NCI-H1417 (cell line): ENCODE measurements around the gene NXPE4.
"Not testable (repeated sequence)": the region's sequence is repeated elsewhere in the genome, so short reads cannot be mapped to it uniquely, and the experiment has no call there.

ENCODE experiments used
- DNase-seq, 3 experiments: peaks; one replicate each; lab custom pipeline; 2025; lab: John Stamatoyannopoulos, UW

Gene NXPE4

GRCh38 chr11:114595571-114595970 is at the start of gene NXPE4:
Gene NXPE4, minus strand, starts transcription at chr11:114595786. Its CDS starts 1,027 bp downstream, at chr11:114594759.
- DNase-seq: no peak

DNA sequence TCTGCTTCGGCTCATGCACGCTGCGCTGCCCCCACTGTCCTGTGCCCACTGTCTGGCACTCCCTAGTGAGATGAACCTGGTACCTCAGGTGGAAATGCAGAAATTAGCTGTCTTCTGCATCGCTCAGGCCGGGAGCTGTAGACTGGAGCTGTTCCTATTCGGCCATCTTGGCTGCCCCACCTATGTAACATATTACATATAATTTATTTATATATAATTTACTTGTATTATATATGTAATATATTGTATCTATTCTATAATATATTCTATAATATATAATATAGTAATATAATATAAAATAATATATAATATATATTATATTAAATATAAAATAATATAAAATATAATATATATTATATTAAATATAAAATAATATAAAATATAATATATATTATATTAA is 43.9 kb upstream of the NXPE4 start:
- DNase-seq: not testable (repeated sequence)

- DNase-seq: not testable (repeated sequence)
Observed at GRCh38 chr11:114631445-114631965, 35.9 kb upstream of the NXPE4 start.

DNA sequence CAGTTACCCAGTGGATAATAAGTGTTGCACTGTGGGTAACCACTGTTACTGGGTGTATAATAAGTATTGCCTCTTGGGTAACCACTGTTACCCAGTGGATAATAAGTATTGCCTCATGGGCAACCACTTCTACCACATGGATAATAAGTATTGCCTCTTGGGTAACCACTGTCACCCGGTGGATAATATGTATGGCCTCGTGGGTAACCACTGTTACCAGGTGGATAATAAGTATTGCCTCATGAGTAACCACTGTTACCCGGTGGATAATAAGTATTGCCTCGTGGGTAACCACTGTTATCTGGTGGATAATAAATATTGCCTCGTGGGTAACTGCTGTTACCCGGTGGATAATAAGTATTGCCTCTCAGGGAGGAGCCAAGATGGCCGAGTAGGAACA is 29.7 kb upstream of the NXPE4 start:
- no peak for DNase-seq

DNA sequence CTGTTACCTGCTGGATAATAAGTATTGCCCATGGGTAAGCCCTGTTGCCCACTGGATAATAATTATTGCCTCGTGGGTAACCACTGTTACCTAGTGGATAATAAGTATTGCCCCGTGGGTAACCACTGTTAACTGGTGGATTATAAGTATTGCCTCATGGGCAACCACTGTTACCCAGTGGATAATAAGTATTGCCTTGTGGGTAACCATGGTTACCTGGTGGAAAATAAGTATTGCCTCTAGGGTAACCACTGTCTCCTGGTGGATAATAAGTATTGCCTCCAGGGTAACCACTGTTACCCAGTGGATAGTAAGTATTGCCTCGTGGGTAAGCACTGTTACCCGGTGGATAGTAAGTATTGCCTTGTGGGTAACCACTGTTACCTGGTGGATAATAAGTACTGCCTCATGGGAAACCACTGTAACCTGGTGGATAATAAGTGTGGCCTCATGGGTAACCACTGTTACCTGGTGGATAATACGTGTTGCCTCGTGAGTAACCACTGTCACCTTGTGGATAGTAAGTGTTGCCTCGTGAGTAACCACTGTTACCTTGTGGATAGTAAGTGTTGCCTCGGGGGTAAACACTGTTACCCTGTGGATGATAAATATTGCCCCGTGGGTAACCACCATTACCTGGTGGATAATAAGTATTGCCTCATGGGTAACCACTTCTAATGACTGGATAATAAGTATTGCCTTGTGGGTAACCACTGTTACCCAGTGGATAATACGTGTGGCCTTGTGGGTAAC is 29.0 kb upstream of the NXPE4 start:
- no peak for DNase-seq

- DNase-seq: no peak
Observed at GRCh38 chr11:114623720-114624119, 28.1 kb upstream of the NXPE4 start.

DNA sequence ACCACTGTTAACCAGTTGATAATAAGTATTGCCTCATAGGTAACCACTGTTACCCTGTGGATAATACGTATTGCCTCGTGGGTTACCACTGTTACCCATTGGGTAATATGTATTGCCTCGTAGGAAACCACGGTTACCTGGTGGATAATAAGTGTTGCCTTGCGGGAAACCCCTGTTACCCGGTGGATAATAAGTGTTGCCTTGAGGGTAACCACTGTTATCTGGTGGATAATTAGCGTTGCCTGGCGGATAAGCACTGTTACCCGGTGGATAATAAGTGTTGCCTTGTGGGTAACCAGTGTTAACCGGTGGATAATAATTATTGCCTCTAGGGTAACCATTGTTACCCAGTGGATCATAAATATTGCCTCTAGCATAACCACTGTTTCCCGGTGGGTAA is 27.3 kb upstream of the NXPE4 start:
- DNase-seq: no peak

DNA sequence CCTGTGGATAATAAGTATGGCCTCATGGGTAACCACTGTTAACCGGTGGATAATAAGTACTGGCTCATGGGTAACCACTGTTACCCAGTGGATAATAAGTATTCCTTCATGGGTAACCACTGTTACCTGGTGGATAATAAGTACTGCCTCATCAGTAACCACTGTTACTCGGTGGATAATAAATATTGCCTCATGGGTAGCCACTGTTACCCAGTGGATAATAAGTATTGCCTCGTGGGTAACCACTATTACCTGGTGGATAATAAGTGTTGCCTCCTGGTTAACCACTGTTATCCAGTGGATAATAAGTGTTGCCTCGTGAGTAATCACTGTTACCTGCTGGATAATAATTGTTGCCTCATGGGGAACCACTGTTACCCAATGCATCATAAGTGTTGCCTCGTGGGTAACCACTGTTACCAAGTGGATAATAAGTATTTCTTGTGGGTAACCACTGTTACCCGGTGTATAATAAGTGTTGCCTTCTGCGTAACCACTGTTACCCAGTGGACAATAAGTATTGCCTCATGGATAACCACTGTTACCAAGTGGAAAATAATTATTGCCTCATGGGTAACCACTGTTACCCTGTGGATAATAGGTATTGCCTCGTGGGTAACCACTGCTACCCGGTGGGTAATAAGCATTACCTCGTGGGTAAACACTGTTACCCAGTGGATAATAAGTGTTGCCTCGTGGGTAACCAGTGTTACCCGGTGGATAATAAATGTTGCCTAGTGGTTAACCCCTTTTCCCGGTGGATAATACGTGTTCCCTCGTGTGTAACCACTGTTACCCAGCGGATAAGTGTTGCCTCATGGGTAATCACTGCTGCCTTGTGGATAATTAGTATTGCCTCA is 26.6 kb upstream of the NXPE4 start:
- DNase-seq: no peak

DNA sequence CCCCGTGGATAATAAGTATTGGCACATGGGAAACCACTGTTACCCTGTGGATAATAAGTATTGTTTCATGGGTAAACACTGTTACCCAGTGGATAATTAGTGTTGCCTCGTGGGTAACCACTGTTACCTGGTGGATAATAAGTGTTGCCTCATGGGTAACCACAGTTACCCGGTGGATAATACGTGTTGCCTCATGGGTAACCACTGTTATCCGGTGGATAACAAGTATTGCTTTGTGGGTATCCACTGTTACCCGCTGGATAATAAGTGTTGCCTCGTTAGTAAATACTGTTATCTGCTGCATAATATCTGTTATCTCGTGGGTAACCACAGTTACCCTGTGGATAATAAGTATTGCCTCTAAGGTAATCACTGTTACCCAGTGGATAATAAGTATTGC is 25.5 kb upstream of the NXPE4 start:
- no peak for DNase-seq

DNA sequence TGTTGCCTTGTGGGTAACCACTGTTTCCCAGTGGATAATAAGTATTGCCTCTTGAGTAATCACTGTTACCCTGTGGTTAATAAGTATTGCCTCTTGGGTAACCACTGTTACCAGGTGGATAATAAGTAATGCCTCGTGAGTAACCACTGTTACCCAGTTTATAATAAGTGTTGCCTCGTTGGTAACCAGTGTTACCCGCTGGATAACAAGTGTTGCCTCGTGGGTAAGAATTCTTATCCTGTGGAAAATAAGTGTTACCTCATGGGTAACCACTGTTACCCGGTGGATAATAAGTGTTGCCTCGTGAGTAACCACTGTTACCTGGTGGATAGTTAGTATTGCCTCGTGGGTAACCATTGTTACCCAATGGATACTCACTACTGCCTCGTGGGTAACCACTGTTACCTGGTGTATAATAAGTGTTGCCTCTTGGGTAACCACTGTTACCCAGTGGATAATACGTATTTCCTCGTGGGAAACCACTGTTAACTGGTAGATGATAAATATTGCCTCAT is 24.1 kb upstream of the NXPE4 start:
- no peak for DNase-seq

GRCh38 chr11:114618139-114618538 is 22.6 kb upstream of the NXPE4 start:
- DNase-seq: no peak

GRCh38 chr11:114617157-114618124 is 21.9 kb upstream of the NXPE4 start:
- DNase-seq: no peak

DNA sequence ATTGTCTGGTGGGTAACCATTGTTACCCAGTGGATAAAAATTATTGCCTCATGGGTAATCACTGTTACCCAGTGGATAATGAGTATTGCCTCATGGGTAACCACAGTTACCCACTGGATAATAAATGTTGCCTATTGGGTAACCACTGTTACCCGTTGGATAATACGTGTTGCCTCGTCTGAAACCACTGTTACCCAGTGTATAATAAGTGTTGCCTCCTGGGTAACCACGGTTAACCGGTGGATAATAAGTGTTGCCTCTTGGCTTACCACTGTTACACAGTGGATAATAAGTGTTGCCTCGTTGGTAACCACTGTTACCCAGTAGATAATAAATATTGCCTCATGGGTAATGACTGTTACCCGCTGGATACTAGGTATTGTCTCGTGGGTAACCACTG is 20.9 kb upstream of the NXPE4 start:
- DNase-seq: no peak

- DNase-seq: no peak
Observed at GRCh38 chr11:114615448-114616361, 20.1 kb upstream of the NXPE4 start.

DNA sequence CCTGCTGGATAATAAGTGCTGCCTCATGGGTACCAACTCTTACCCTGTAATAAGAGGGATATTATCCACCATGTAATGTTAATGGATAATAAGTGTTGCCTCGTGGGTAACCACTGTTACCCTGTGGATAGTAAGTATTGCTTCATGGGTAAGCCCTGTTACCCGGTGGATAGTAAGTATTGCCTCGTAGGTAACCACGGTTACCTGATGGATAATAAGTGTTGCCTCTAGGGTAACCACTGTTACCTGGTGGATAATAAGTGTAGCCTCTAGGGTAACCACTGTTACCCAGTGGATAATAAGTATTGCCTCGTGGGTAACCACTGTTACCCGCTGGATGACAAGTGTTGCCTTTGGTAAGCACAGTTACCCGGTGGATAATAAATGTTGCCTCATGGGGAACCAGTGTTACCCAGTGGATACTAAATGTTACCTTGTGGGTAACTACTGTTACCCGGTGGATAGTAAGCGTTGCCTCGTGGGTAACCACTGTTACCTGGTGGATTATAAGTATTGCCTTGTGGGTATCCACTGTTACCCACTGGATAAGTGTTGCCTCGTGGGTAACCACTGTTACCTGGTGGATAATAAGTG is 18.6 kb upstream of the NXPE4 start:
- DNase-seq: no peak

- not testable (repeated sequence) for DNase-seq
Observed at GRCh38 chr11:114613094-114613493, 17.5 kb upstream of the NXPE4 start.

- DNase-seq: no peak
Observed at GRCh38 chr11:114612686-114613085, 17.1 kb upstream of the NXPE4 start.

GRCh38 chr11:114612199-114612598 is 16.6 kb upstream of the NXPE4 start:
- not testable (repeated sequence) for DNase-seq

- DNase-seq: no peak
Observed at GRCh38 chr11:114610984-114611944, 15.7 kb upstream of the NXPE4 start.
